ENCODE data around the gene FASTKD3.

- TF ChIP-seq CTCF (conservative IDR thresholded peaks at IDR 0.05 in 1 of 2, IDR thresholded peaks at IDR 0.05 in 1 of 2; ENCODE audit: low read depth in 1 of 2, low read length in 2 of 2) (no peak), EZH2 (IDR thresholded peaks at IDR 0.05; ENCODE audit: low read length, missing control alignments) (no peak)
These were observed 3.8 kb upstream of the FASTKD3 start for GRCh38 chr5:7872517-7873130.

Measured in fibroblast of lung (primary cell).